Stimulated activated CD4-positive, alpha-beta T cell treated with anti-CD3 and anti-CD28 coated beads, Interleukin-12 subunit alpha, Interleukin-12 subunit beta, amount 100 ng/mL, for 24 hours (primary cell): ENCODE measurements around the gene NTRK1.

Source experiments
- DNase-seq, 2 experiments: peaks; one replicate each; pipeline ENCODE4 v3.0.0-alpha.2; 2020; ENCODE audit warnings: low read depth in 2 of 2

The NTRK1 gene

DNA sequence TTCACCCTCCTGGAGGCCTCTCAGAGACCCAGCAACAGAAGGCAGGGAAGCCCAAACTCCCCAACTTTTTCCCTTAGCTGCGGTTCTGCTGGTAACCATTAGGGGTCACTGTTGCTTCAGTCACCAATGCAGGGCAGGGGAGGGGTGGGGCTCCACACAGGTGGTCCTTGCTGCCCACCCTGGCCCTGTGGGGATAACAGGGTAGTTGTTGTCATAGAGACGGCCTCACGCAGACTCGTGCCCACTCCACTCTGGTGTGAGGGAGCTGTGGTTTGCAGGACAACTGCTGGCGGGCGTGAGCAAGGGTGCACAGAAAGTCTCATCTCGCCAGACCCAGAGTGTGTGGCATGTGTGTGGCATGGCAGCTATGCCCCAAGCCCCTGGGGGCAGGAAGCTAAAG, 21.7 kb upstream of the NTRK1 start:
- no peak for DNase-seq

DNA sequence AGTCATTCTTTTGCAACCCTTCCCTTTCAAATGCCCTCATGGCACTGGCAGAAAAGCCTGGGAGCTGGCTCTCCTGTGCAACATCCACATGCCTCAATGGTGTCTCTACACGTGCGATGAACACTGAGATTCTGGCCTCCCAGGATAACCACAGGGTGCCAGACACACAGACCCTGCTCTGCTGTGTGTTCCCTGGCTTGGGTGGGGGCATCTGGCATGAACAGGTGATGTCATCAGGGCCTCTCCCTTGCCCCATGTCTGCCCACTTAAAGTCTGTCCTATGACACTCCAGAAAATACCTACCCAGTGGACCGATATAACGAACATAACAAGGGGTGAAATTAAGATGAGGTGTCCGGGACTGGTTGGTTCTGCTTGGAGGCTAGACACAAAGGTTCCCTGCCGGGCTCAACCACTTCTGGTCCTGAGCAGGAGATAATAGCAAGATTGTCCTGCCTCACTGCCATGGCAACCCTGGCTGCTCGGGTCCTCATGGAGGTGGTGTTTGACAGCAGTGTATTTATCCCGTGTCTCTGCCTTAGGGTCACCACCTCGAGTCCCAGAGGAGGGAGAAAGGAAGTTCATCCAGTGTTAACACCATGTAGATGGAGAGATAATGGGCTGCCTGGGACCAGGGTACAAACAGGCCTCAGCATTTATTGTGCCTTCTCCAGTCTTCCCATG, 21.1 kb upstream of the NTRK1 start:
- DNase-seq: no peak

DNA sequence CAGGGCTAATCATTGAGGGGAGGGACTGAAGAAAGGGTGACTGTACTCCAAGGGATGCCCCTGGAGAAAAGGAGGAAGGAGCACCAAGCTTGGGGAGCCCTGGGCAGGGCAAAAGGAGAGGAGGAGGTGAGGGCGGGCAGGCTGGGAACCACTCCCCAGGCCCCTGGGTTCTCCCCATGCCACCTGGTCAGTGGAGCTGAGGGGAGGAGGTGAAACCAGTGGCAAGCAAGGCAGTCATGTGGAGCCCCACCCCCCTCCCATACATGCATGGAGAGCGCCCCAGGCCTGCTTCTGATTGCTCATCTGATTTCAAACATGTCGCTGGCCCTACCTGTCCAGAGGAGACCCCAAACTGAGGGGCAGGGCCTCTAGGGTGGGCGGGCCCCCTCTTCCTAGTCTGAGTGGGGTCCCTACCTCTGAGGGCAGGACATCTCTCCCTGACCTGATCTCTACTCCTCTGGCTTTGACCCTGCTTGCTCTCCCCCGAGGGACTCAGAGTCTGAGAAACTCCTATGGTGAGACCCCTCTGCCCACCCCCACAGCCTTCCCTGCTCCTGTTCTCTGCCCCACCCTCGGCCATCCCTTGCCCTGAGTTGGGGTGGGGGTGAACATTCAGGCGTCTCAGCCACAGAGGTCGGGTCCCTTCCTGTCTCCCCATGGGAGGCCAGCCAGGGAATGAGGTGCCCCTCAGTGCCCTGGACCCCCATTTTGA, 20.3 kb upstream of the NTRK1 start:
- no peak for DNase-seq

DNA sequence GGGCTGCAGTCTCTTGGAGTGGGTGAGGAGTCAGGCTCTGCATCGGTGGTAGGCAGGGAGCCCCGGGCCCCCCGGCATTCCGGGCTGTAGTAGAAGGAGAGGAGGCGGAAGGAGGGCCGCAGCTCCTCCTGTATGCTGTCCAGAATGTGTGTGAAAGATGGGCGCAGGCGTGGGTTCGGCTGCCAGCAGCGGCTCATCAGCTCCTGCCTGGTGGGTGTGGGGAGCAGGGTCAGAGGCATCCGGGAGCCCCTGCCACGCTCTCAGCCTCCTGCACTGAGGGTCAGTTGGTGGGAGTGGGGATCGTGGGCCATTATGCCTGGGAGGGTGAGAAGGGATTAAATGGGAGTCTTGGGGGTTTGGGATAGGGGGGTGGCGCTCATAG, 19.8 kb upstream of the NTRK1 start:
- DNase-seq: no peak

DNA sequence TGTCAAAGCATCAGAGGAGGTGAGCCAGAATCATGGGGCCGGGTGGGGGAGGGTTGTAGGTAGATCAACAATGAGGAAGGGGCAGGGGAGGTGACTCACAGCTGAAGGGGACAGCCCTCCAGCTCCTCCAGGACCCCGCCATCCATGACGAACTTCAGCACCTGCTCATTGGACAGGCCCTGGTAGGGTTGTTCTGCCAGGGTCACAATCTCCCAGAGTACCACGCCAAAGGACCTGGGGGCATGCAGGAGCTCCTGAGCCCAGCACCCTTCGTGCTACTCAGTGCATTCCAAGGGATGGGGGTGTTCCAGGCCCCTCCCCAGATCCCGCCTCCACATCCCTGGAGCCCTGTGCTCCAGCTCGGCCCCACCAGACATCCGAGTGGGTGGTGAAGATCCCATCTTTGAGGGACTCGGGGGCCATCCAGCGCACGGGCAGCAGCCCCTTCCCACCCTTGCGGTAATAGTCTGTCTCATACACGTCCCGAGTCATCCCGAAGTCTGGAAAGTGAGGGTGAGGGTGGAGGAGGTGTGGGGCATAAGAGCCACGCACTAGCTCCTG, 19.3 kb upstream of the NTRK1 start:
- DNase-seq: no peak

DNA sequence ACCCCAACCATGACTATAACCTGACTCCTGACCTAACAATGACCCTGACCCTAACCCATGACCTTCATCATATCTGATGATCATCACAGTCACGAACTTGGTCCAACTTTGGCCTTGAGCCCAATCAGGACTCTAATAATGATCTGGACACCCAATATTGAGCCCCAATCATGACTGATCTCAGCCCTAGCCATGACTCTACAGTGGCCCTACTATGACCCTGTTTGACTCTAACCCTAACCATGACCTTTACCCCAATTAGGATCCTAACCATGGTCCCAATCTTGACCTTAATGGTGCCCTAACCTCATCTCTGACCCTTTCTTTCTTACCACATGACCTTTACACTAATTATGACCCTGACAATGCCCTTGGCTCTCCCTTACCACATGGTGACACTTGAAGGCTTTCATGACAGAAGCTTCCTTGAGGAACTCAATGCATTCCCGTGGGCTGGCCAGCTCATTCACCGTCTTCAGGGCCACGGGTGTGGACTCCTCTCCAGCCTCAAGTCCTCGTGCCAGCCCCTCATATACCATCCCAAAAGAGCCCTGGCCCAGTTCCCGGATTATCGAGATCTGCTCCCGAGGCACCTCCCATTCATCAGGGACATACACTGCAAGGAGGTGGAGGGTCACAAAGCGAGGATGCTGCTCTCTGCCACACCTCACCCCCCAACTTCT, 17.9 kb upstream of the NTRK1 start:
- no peak for DNase-seq

DNA sequence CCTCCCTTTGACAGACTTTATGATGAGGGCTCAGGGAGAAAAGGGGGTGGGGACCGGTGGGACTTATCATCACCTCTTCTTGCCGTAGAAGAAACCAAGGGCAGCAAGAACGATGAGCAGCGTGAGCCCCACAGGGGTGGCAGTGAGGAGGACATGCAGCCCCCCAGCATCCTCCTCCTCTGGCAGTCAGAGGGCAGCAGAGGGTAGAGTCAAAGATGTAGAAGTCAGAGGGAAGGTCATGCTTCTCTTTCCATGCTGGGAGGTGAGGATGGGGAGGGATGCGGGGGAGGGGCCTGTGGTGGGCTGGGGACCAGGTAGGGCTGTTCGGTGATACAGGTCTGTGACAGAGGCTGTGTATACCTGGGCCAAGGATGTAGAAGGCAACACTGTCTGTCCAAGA, 16.6 kb upstream of the NTRK1 start:
- DNase-seq: no peak

DNA sequence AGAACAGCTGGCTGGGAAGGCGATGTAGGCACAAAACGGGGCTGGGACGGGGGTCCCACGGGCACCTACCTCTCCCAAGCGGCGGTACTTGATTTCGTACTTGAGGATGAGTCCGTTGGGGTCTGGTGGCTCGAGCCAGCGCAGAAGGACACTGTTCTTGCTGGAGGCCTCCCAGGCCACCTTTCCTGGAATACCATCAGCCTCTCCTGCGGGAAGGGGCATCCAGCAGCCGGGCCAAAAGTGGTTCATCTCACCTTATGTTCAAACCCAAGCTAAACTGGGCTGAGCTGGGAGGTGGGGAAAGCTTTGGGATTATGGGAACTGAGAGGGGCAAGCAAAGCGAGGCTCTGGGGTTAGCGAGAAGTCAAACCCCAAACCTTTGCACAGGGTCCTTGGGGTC, 16.0 kb upstream of the NTRK1 start:
- DNase-seq: no peak

DNA sequence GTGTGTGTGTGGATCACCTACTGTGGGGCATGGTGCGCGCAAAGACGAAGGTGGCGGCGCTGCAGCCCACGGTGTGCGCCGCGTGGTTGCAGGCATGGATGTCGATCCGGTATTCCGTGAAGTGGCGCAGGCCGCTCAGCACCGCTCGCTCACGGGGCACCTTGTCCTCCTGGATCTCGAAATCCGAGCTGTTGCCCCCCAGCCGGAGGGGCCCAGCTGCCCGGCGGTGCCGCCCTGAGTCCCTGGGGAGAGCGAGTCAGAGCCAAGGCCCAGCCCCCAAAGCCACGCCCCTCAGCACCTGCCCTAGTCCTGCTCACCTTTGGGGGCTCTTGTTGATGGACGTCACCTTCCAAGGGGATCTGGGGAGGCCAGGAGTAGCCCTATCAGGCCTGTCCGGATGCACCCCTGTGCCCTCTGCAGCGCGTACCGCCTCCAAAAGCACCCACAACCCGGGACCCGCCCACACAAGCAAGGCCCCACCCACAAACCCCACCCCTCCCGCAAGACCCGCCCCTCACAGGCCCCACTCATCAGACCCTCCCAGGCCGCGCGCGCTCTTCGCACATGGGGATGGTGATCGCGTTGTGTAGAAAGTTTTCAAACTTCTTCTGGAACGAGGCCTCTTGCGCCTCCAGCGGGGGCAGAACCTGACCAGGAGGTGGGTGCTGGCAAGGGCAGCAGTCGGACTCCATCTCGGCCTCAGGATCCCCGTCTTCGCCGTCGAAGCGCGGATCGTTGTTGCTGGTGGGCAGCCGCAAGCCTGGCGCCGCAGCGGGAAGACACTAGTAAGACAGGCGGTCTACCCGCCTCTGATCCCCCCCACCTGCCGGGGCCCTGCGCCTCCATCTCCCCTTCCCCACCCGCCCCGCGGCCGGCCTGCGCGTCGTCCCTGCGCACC, 15.4 kb upstream of the NTRK1 start:
- DNase-seq: no peak

DNA sequence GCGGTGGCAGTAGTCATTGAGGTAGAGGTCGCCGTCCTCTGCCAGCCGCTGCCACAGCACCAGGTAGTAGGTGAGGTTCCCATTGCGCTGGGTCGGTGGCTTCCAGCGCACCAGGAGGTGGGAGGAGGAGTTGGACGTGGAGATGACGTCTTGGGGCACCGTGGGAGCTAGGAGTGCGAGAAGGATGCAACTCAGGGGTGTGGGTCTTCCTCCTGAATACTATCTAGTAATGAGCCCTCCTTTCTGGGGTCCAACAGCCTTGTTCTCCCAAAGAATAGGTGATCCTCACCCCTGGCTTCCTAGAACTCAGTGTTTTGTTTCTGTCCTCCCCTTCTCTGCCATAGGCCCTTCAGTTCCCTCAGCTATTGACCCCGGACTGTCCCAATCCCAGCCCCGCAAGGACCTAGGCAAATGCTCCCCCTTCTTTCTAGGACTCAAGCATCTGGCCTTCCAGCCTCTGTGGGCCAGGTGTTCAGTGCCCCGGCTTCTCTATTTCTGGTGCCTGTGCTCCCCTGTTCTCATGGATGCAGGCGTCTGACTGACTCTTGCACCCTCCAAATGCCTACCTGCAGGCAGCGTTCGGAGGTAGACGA, 14.6 kb upstream of the NTRK1 start:
- DNase-seq: no peak

DNA sequence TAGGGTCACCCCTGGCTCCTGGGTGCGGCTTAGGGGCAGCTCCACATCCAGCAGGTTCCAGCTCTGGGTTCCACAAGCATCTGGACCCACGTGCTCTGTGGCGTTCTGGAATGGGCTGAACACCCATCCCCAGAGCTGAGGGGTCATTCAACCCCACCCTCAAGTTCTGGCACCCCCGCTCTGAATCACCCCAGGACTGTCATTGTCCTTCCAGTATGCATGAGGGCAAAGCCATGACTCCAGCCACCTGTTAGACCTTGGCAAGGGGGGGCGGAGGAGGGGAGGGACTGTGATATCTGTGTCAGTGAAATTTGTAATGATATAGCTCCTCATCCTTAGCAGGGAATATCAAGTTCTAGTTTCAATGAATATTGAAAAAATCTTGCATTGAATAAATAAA, 14.0 kb upstream of the NTRK1 start:
- DNase-seq: no peak

DNA sequence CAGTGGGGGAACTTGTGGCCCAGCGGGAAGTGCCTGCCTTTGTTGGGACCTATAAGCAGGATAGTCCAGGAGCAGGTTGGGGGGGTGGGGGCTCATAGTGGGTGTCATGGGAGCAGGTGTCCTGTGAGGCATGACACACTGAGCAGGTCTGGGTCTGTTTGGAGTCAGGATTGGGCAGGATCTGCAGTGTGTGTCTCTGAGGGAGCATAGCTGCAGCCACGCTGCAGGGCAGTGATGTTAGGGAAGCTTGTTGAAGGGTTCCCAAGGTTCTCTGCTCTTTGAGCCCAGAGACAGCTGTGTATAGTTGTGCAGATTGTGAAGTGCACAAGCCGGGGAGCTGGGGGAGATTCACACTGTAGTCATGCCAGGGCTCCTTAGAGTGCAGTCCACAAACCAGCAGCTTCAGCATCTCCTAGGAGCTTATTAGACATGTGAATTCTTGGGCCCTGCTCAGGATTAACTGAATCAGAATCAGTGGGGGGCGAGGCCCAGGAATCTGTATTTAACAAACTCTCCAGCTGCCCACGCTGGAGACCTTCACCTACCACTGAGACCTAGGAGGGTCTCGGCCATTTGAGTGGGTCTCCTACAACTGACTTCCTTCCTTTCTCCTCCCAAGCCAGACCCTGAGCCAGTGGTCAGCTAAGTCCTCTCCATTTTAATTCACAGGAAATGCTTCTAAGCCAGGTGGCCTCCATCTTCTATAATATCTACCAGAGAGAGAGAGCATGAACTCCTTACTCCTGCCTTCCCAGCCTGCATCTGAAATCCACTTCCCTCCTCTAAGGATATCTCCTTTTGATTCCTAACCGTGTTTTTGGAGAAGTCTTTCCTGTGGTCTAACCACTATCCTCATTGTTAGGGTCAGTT, 12.8 kb upstream of the NTRK1 start:
- DNase-seq: no peak

DNA sequence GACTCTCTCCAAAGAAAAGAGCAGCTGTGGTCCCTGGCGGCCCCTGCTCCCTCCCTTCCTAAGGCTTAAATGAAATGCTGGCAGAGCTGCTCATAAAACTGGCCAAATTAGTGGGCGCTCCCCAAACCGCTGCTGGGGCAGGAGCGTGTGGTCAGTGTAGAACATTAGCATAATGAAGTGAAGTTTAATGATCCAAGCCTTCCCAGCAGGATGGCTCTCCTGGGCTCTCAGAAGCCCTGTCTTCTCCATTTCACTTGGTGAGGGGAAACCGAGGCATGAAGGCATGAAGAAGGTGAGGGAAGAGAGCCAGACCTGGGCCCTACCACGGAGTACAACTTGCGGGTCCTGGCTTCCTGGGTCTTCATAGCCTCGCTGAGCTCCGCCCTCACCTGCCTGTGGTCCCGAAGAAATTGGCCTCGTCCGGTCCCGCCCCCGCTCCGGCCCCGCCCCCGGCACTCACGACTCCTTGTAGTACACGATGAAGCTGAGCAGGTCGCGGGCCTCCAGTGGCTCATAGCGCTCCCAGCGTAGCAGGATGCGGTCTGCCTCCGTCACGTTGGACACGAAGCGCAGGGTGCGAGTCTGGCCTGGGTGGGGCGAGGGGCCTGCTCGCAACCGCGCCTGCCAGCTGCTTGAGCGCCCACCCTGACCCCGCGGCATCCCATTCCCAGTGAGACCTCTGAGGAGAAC, 12.1 kb upstream of the NTRK1 start:
- peak in 1 of 2 experiments; percentile 67 for DNase-seq

DNA sequence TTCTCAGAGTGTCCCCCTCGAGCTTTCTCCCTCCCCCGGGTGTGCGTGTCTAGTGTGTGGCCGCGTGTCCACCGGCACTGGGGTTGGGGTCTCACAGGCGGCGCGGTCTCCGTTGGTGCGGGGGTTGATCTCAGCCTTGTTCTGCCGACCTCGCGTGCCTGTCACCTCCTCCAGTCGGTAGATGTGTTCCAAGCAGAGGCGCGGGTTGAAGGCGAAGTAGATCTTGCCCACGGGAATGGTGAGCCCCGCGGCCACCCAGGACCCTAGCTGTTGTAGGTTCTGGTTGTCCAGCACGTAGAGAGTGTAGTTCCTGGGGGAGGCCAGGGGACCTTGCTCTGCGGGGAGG, 11.5 kb upstream of the NTRK1 start:
- no peak for DNase-seq

DNA sequence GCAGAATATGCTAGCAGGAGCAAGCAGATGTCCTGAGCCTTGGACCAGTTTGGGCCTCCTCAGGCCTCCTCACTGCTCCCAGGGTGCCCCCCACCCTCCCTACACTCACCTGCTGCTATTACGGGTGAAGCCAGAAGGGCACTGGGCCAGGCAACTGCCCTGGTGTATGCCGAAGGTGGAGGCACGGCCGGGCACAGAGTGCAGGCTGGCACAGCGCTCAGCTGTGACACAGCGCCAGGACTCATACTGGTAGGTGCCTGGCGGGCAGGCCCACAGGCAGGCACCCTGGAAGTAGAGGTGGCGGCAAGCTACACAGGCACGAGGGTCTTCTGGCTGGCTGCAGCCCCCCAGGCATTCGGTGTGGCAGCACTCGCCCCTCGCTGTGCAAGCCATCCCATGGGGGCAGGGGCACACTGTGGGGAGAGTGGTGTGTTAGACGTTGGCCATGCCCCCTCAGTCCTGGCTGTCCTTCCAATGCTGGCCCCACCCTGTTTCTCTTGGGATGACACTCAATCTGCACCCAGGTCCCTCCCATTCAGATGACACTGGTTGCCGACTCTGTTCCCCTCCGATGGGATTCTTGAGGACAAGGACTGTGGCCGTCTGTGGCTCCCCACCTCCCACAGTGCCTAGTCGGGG, 8.8 kb upstream of the NTRK1 start:
- DNase-seq: no peak

DNA sequence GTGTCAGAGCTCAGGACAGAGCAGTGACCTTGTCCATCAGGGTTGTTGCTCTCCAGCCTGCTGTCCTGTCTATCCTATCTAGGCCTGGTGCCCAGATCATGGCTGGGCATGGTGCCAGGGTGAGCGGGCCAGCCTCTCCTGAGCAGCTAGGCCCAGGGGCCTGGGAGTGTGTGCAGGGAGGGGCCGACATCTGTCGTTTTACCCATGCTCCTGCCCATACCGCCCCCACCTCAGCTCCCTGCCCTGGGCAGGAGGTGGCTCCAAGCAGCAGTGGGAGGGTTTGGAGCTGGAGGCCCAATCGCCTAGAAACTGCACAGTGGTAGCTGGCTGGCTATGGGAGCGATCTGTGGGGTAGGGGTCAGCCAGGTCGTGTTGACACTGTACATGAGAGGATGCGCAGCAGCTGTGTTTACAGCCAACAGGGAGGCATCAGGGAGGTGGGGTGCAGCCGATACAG, 8.2 kb upstream of the NTRK1 start:
- no peak for DNase-seq

DNA sequence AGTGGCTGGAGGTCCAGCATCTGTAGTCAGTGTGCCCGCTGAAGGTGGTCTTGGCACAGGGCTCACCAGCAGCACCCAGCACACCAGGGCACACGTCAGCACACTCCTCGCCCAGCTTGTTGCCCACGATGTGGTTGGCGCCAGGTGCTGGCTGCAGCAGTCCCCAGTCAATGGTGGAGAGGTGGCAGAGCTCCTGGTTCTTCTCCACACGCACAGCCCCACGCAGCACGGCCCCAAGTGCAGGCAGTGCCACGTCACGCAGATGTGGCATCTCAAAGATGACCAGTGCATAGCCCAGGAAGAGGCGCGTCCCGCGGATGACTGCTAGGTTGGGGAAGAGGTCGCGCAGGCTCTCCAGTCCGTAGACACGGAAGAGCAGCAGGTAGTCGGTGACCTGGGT, 6.9 kb upstream of the NTRK1 start:
- DNase-seq: no peak

DNA sequence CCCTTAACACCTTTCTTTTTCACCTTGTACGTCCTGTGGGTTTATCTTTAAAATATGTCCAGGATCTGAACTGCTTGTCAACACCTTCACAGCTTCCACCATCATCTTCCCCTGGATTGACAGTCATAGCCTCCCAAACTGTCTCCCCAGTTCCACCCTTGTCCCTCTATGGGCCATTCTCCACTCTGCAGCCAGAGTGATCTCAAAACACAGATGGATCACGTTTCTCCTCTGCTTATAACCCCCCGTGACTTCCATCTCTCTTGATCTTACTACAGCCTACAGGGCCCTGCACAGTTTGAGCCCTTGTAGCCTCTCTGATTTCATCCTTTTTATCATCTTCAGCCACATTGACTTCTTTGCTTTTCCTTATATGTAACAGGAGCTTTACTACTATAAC, 6.0 kb upstream of the NTRK1 start:
- DNase-seq: no peak

DNA sequence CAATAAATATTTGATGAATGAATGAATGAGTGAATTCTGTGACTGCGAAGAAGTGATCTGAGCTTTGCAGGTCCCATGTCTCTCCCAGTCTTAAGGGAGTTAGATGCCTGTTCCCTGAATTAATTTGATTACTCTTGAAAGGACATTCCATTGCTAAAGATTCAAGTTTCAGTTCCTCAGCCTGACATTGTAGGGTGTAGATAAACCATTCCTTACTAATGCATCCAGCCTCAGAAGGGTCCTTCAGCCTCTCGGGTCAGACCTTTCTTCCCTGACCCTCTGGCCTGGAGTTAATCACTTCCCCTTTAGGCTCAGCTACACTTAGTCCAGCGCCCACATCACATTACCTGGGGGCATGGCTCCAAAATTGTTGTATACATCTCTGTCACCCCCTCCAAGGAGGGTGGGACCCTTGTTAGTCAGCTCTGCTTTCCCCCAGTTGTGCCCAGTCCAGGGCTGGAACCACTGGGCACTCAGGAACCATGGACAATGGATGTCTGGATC, 4.3 kb upstream of the NTRK1 start:
- DNase-seq: no peak
